Mucosa of descending colon (tissue), 3 donors: ENCODE results near the gene TSPAN15. TPM values are rescaled to one million over a fixed set of nuclear protein-coding genes. Genes with fewer than 3 reads are reported as not detected.

ENCODE experiments used
- ATAC-seq: fragments of 200-7000 bp; cut with Tn5 transposase; one replicate; pipeline ENCODE4 v1.9.1; 2020; ENCODE audit warnings: mild to moderate bottlenecking, moderate library complexity
- DNase-seq, 3 donors: peaks; one replicate each; pipeline ENCODE4 v3.0.0-alpha.2; 2020
- H3K36me3 ChIP-seq: fragments of 200-600 bp; one replicate; pipeline ENCODE4 v1.8.0; 2021; ENCODE audit warnings: low read depth, mild to moderate bottlenecking
- H3K4me1 ChIP-seq: fragments of 200-600 bp; one replicate; pipeline ENCODE4 v1.8.0; 2021; ENCODE audit warnings: low read depth, mild to moderate bottlenecking
- H3K4me3 ChIP-seq: fragments of 200-600 bp; one replicate; pipeline ENCODE4 v1.8.0; 2021; ENCODE audit warnings: mild to moderate bottlenecking
- H3K9me3 ChIP-seq: fragments of 200-600 bp; one replicate; pipeline ENCODE4 v1.8.0; 2021; ENCODE audit warnings: mild to moderate bottlenecking
- intact Hi-C, 2 donors: fragments of 100-400 bp; cut with DNase I in 1 of 2; cut with micrococcal nuclease in 1 of 2; formaldehyde crosslinking; loops; one replicate each; pipeline versions ENCODE4 v1.11.0 to v1.11.1; 2022; cut with DNase I, micrococcal nuclease
- total RNA-seq, 3 donors: library from RNA; stranded (reverse); fragmentation: NEBNext Ultra II Directional in 2 of 3; extraction: Animal tissue kit (Norgen Biotek cat#: 25700) in 2 of 3; gene quantifications; one replicate each; pipeline versions ENCODE4 v1.2.1 to v1.2.4, GENCODE V29; 2021 to 2023
- TF ChIP-seq, protein P1 (sequence below): fragments of 200-600 bp; IDR thresholded peaks from one replicate; pipeline ENCODE4 v1.8.0; 2022; ENCODE audit warnings: antibody characterized with exemption, mild to moderate bottlenecking
- donor health status: DM: no; HTN: no; CAD: no; lungs with moderate emphysema.
- donor health status: DM: no; HTN: no; CAD: no.
- donor health status: DM: no; HTN: yes; CAD: no.

TSPAN15 gene
- total RNA-seq, 3 donors from 2014 or later: 118 to 183 (median 139) TPM

DNA sequence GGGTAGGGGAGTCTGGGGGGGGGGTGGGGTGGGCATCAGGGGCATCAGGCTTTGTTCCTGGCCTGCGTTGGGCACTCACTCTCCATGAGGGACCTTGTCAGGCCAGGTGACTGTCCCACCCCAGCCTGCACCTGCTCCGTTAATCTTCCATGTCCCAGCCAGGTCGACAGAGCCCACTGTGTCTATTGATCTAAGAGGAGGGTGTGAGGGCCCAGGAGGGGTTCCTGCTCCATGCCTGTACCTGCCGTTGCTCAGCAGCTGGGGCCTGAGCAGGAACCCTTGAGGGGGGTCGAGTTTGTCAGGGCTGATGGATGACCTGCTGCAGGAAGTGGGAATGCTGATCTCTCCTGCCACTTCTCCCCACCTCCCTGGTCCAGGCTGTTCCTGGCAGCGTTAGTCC lies 103.3 kb downstream of the TSPAN15 start:
- TF ChIP-seq, protein P1, sequence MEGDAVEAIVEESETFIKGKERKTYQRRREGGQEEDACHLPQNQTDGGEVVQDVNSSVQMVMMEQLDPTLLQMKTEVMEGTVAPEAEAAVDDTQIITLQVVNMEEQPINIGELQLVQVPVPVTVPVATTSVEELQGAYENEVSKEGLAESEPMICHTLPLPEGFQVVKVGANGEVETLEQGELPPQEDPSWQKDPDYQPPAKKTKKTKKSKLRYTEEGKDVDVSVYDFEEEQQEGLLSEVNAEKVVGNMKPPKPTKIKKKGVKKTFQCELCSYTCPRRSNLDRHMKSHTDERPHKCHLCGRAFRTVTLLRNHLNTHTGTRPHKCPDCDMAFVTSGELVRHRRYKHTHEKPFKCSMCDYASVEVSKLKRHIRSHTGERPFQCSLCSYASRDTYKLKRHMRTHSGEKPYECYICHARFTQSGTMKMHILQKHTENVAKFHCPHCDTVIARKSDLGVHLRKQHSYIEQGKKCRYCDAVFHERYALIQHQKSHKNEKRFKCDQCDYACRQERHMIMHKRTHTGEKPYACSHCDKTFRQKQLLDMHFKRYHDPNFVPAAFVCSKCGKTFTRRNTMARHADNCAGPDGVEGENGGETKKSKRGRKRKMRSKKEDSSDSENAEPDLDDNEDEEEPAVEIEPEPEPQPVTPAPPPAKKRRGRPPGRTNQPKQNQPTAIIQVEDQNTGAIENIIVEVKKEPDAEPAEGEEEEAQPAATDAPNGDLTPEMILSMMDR: no peak
- intact Hi-C loops: no loop called here
- DNase-seq: no peak
- peaks cover 20% of the 10 kb centered on the region for H3K9me3 ChIP-seq
- H3K36me3 ChIP-seq: no peaks in the 10 kb centered on the region
- H3K4me1 ChIP-seq: no peaks in the 10 kb centered on the region
- no peak for ATAC-seq
- no peak overlapping the region for H3K4me3 ChIP-seq

Other genes starting within 250 kb of the TSPAN15 start
- gene HKDC1, start 231.1 kb upstream of the TSPAN15 start, total RNA-seq: 10 to 100 TPM; 20.2 to 31.2 (median 23.9) TPM
- gene HK1, start 173.0 kb upstream of the TSPAN15 start, total RNA-seq: 100 to 1,000 TPM in 1 of 3 donors, 10 to 100 TPM in 2; 63.9 to 102 (median 81.3) TPM
- 100 to 1,000 TPM in 1 of 3 donors, 1 to 10 TPM in 2; 6.3 to 204 (median 9.5) TPM for gene TACR2, start 34.5 kb upstream of the TSPAN15 start, total RNA-seq
- 1 to 10 TPM in 1 of 3 donors, under 1 TPM in 2; 0.35 to 6.7 (median 0.78) TPM for gene NEUROG3, start 122.0 kb downstream of the TSPAN15 start, total RNA-seq
- 1 to 10 TPM; 2.2 to 3.7 (median 3.5) TPM for gene FAM241B, start 178.8 kb downstream of the TSPAN15 start, total RNA-seq